ENCODE measurements around the gene RNF141.

RNF141 gene

GRCh38 chr11:10540915-10541560 lies at the start of gene RNF141:
Gene RNF141 (minus strand): TSS chr11:10541187. CDS start chr11:10534158, 7,029 bp downstream.
- DNase-seq (ENCODE audit: low spot score), result peak; percentile 92

- no peak for DNase-seq (ENCODE audit: low spot score)
These were observed 49.4 kb upstream of the RNF141 start for GRCh38 chr11:10590218-10590915.

GRCh38 chr11:10588904-10589303 lies 47.9 kb upstream of the RNF141 start:
- DNase-seq (ENCODE audit: low spot score), result no peak

- no peak for DNase-seq (ENCODE audit: low spot score)
These were observed 47.0 kb upstream of the RNF141 start for GRCh38 chr11:10587995-10588394.

GRCh38 chr11:10587388-10587787 lies 46.4 kb upstream of the RNF141 start:
- DNase-seq (ENCODE audit: low spot score), result no peak

GRCh38 chr11:10584071-10584501 lies 43.1 kb upstream of the RNF141 start:
- no peak for DNase-seq (ENCODE audit: low spot score)

- DNase-seq (ENCODE audit: low spot score), result peak; percentile 6
These were observed 40.6 kb upstream of the RNF141 start for GRCh38 chr11:10581481-10582019.

GRCh38 chr11:10580623-10581022 lies 39.6 kb upstream of the RNF141 start:
- DNase-seq (ENCODE audit: low spot score), result no peak

- DNase-seq (ENCODE audit: low spot score), result no peak
These were observed 38.7 kb upstream of the RNF141 start for GRCh38 chr11:10579700-10580099.

GRCh38 chr11:10576035-10576398 lies 35.0 kb upstream of the RNF141 start:
- no peak for DNase-seq (ENCODE audit: low spot score)

- no peak for DNase-seq (ENCODE audit: low spot score)
These were observed 34.5 kb upstream of the RNF141 start for GRCh38 chr11:10575346-10576034.

GRCh38 chr11:10573556-10573955 lies 32.6 kb upstream of the RNF141 start:
- no peak for DNase-seq (ENCODE audit: low spot score)

GRCh38 chr11:10573028-10573427 lies 32.0 kb upstream of the RNF141 start:
- no peak for DNase-seq (ENCODE audit: low spot score)

- DNase-seq (ENCODE audit: low spot score), result no peak
These were observed 31.5 kb upstream of the RNF141 start for GRCh38 chr11:10572533-10572932.

- DNase-seq (ENCODE audit: low spot score), result no peak
These were observed 27.5 kb upstream of the RNF141 start, which contains the start of gene LYVE1 for GRCh38 chr11:10568486-10568941. Gene LYVE1 (minus strand): TSS chr11:10568665. CDS start chr11:10568532, 133 bp downstream.

GRCh38 chr11:10567446-10567845 lies 26.5 kb upstream of the RNF141 start:
- no peak for DNase-seq (ENCODE audit: low spot score)

- no peak for DNase-seq (ENCODE audit: low spot score)
These were observed 25.4 kb upstream of the RNF141 start for GRCh38 chr11:10566257-10566957.

GRCh38 chr11:10565493-10565892 lies 24.5 kb upstream of the RNF141 start:
- no peak for DNase-seq (ENCODE audit: low spot score)

GRCh38 chr11:10564696-10565318 lies 23.8 kb upstream of the RNF141 start:
- DNase-seq (ENCODE audit: low spot score), result no peak

GRCh38 chr11:10564030-10564429 lies 23.0 kb upstream of the RNF141 start:
- DNase-seq (ENCODE audit: low spot score), result no peak

- DNase-seq (ENCODE audit: low spot score), result no peak
These were observed 21.0 kb upstream of the RNF141 start for GRCh38 chr11:10561947-10562346.

Data from CD4-positive, alpha-beta T cell treated with Interleukin-2 at 100 ng/mL for 4 hours (primary cell).